ENCODE results near the gene GPR148.
"Not testable (repeated sequence)": the region's sequence is repeated elsewhere in the genome, so short reads cannot be mapped to it uniquely, and the experiment has no call there.

- TF ChIP-seq CTCF, POLR2A (IDR thresholded peaks at IDR 0.05): not testable (repeated sequence)
Measured at GRCh38 chr2:130692041-130692770, 36.7 kb upstream of the GPR148 start.
